H54 (cell line): ENCODE measurements around the gene CCL27.
A peak's percentile ranks its signal among the peaks of the same experiment; 100 is the strongest.
"Not testable (repeated sequence)": the region's sequence is repeated elsewhere in the genome, so short reads cannot be mapped to it uniquely, and the experiment has no call there.

Experiments
- DNase-seq: peaks from one replicate; pipeline ENCODE4 v3.0.0; 2011; ENCODE audit warnings: low spot score, mixed read lengths; ENCODE audit not compliant: insufficient read length
- FAIRE-seq: peaks from 3 replicates; lab custom pipeline; 2011; peaks lifted over from hg19 to GRCh38; lab: Jason Lieb, UNC
- POLR2A ChIP-seq: IDR thresholded peaks from 2 replicates; pipeline ENCODE4 v1.6.1; 2011; ENCODE audit warnings: low read depth, mild to moderate bottlenecking, low read length

Gene CCL27

DNA sequence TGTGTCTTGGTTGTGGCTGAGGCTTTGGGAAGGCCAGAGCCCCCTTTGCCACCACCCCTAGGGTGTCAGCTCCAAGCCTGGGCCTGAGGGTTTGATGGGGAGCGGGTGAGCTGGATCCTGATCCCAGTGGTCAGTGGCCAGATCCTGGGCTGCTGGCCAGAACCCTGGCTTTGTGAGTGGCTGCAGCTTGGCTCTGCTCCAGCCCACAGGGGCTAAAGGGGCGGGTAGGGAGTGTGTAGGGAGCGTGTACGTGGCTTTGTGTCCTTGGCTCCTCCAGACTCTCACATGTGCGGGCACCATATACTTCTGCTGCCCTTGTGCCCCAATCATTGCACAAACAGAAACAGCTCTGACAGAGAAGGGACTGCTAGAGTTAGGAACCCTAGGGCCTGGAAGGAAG is 11.6 kb downstream of the CCL27 start:
- no peak for TF ChIP-seq POLR2A
- DNase-seq (no peak), FAIRE-seq (no peak)

DNA sequence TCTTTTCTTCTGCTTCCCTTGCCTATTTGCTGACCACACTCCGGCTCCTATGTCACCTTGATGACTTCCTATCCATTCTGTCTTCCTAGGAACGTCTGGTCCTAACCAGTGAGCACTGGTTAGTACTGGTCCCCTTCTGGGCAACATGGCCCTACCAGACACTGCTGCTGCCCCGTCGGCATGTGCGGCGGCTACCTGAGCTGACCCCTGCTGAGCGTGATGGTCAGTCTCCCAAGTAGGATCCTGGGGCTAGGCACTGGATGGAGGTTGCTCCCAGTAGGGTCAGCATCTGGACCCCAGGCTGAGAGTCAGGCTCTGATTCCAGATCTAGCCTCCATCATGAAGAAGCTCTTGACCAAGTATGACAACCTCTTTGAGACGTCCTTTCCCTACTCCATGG is 13.8 kb downstream of the CCL27 start:
- DNase-seq (no peak), FAIRE-seq (no peak)
- no peak for TF ChIP-seq POLR2A

DNA sequence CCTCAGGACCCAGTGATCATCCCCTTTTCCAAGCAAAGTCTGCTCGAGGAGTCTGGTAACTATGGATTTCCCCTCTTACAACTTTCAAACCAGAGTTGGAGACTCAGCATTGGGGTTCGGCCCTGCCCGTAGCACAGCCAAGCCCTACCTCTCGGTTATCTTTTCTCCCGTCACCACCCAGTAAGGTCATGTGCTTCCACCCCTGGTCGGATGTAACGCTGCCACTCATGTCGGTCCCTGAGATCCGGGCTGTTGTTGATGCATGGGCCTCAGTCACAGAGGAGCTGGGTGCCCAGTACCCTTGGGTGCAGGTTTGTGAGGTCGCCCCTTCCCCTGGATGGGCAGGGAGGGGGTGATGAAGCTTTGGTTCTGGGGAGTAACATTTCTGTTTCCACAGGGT is 14.8 kb downstream of the CCL27 start:
- no peak for DNase-seq
- TF ChIP-seq POLR2A: no peak
- no peak for FAIRE-seq

DNA sequence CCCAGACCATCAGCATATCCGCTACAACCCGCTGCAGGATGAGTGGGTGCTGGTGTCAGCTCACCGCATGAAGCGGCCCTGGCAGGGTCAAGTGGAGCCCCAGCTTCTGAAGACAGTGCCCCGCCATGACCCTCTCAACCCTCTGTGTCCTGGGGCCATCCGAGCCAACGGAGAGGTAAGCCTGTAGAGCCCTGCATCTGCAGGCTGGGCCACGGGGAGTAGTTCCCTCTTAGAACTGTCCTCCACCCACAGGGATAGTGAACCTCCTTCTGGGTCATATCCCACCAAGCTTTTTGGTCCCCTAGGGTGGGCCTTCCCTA is 15.4 kb downstream of the CCL27 start:
- TF ChIP-seq POLR2A: no peak
- FAIRE-seq: no peak
- DNase-seq: no peak

DNA sequence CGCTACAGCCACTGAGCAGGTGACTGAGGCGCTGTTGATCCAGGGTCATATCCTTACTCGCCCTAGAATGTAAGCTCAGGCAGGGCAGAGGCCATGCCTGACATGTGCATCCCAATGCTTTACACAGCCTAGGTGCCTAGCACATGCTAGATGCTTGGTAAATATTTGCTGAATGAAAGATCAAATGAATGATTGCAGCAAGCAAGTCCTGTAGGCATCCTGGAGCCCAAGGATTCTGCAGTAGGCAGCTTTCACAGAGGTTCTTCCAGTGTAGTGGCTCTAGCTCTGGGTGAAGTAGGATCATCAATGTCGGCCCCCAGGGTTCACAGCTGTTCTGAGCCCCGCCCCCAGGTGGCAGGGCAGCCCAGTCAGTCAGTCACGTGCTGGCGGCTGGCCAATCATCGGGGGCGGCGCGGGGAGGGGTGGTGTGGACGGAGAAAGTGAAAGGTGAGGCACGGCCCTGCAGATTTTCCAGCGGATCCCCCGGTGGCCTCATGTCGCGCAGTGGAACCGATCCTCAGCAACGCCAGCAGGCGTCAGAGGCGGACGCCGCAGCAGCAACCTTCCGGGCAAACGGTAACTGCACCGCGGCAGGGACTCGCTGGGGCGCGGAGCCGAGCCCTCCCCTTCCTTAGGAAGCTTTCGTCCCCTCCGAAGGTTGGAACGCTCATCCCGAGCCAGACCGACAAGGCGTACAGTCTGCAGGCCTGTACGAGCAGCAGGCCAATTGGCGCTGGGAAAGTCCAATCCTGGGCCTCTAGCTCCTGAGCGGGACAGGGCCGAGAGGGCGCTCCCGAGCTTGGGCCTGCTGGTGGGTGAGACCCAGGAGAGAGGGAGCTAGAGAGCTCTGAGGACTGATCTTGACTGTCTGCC is 16.0 kb downstream of the CCL27 start, which contains the start of gene GALT:
Gene GALT (plus strand): TSS at position 465 of the 873 bp plus-strand sequence. CDS start 30 bp downstream, at position 495.
- peak; percentile 67 for TF ChIP-seq POLR2A
- peak; percentile 77 for DNase-seq
- FAIRE-seq: no peak

DNA sequence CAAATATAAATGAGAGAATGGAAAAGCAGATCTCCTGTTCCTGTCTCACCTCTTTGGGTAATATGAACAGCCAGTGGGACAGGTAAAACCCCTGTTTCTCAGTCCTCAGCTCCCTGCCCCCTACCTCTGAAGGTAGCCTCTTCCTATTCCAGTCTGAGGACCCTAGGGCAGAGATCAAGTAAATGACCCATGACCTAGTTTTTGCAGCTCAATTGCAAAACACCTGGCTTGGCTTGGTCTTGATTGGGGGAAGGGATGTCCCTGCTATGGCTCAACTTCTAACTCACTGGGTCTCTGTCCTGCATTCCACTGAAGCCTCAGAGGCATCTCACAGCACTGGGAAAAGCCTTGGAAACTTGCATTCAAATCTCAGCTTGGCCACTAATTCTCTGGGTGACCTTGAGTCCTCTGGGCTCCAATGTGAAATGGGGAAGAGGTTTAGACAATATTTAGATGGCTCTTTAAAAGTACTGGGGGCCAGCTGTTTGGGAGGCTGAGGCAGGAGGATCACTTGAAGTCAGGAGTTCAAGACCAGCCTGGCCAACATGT is 17.6 kb downstream of the CCL27 start:
- no peak for DNase-seq
- no peak for TF ChIP-seq POLR2A
- FAIRE-seq: no peak

DNA sequence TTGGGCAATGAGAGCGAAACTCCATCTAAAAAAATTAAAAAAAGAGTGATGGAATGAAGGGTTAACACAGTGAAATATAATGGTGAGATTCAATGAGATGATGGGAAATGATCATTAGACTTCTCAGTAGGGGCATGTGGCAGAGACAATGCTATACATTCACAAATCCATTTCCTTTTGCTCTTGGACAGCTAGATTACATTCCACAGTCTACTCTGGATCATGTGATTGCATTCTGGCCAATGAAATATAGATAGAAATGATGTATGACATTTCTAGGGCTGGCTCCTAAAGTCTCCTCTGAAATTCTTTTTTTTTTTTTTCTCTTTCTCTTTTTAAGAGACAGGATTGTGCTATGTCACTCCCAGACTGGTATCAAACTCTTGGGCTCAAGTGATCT is 19.8 kb downstream of the CCL27 start:
- no peak for FAIRE-seq
- TF ChIP-seq POLR2A: no peak
- DNase-seq: no peak

DNA sequence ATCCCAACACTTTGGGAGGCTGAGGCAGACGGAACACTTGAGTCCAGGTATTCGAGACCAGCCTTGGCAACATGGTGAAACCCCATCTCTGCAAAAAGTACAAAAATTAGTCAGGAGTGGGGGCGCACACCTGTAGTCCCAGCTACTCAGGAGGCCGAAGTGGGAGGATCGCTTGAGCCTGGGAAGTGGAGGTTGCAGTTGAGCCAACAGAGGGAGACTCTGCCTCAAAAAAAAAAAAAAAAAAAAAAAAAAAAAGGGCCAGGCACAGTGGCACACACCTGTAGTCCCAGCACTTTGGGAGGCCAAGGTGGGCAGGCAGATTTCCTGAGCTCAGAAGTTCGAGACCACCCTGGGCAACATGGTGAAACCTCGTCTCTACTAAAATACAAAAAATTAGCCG is 23.1 kb downstream of the CCL27 start:
- not testable (repeated sequence) for FAIRE-seq, DNase-seq

DNA sequence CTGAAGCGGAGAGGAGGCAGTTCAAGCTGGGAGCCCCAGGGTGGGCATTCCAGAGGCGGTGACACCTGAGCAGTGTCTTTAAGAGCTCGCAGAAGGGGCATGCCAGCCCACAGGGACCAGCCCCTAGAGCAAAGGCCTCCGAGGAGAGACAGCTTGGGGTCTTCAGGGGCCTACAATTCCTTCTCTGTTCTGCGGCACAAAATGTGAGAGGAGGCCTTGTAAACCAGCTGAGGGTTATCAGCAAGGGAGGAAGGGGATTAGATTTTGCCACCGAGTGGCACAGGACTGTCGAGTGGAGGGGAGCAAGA is 24.4 kb downstream of the CCL27 start:
- FAIRE-seq (no peak), DNase-seq (no peak)
- TF ChIP-seq POLR2A: no peak

DNA sequence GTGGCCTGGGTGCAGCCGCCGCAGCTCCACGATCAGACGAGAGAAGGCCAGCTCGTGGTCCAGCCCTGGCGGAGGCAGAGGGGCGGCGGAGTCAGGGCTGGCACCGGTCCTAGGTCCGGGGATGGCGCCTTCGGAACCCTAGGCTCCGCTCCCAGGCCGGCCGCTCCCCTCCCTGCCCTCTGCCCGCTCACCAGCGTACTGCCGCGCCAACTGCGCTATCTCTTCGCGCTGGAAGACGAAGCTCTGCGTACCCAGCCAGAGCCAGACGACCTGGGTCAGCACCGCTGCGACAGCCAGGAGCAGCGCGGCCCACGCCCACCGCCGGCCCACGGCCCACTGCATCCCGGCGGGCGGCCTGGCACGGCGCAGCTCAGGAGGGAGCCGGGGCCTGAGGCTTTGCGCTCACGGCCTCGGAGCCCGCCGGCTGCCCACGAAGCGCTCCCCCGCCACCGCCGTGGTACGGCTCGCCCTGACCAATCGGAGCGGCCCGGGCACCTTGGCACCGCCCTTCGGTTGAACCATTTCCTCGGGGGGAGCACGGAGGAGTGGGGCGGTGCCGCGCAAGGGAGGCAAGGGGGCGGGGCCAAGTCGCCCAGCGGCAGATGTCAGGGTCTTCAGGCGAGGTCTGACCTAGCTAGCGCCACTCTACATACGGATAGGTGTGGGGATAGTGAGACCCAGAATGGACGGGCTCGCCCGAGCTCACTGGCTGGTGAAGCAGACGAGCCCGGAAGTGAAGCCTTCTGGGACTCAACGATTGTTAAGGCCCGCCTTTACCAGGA is 24.9 kb downstream of the CCL27 start, which contains the start of gene SIGMAR1:
Gene SIGMAR1 (minus strand): TSS at position 432 of the 782 bp plus-strand sequence. CDS start 90 bp downstream, at position 342.
- DNase-seq (peak; percentile 77), FAIRE-seq (no peak)
- peak; percentile 80 for TF ChIP-seq POLR2A

DNA sequence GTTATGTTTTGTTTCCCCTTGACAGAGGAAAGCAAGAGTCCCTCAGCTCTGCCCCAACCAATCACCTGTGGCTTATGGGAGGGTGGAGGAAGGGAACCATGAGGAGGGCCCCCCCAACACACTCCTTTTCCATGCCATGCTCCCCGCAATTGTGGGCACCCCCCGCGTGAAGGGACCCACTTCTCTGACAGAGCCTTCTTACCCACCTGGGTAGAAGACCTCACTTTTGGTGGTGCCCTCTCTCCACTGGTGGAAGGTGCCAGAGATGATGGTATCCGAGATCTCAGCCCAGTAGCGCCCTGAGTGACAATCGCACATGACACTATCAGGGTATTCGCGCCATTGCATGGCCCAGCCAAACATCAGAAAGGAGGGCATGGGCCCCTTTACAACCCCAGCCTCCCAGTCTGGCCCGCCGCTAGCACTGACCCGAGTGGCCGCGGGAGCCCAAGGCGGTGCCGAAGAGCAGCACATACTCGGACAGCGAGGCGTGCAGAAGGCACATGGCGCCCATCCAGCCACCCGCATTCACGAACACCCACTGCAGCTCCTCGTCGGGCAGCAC is 25.6 kb downstream of the CCL27 start:
- TF ChIP-seq POLR2A: no peak
- no peak for DNase-seq
- FAIRE-seq: no peak

DNA sequence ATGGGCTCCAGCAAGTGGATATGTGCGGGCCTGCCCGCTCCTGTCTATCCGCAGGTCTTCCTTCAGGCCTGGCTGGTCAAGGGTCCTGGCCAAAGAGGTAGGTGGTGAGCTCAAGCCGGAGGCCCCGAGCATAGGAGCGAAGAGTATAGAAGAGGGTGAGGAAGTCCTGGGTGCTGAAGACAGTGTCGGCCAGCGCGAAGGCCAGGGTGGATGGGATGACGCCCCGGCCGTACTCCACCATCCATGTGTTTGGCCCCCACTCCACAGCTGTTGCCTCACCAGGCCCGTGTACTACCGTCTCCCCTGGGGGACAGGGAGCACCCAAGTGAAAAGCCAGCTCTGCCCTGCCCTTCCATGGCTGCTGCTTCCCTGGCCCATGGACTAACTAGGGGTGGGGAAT is 26.9 kb downstream of the CCL27 start:
- TF ChIP-seq POLR2A: no peak
- no peak for FAIRE-seq
- DNase-seq: no peak

DNA sequence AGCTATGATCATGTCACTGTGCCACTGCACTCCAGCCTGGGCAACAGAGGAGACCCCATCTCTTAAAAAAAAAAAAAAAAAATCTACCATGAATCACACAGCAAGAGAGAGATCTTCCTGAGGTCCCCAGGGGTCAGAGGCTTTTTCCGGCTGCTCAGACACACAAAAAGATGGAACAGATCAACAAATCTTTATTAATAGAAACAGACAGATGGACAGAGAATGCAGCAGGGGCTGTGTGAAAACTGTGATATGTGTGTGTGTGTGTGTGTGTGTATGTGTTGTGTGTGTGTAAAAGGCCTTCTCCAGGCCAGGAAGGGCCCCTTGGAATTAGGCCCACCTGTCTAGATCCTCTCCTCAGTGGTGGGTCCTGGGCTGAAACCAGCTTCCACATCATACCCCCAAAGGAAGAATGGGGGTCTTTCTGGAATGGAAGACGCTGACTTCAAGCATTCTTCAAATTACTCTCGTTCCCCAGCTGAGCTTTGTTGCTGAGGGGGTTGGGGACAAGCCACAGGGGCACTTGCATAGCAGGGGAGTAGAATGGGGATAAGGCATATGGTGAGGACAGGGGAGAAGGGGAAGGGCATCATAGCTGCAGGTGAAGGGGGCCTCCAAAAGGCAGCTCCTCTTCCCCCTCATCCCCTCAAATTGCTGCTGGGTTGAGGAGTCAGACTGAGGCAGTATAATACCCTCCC is 27.8 kb downstream of the CCL27 start:
- DNase-seq: no peak
- no peak for TF ChIP-seq POLR2A
- FAIRE-seq: no peak
